A549 treated with AZD2906 at 1 μM for 4 hours (cell line): Measurements from ENCODE around the gene PBRM1. TPM values are rescaled to one million over a fixed set of nuclear protein-coding genes. Genes with fewer than 3 reads are reported as not detected.

Experiments
- total RNA-seq: library from RNA; stranded (reverse); fragments of 200-300 nt; extraction: Qiagen RNA extraction; gene quantifications from 5 replicates; pipeline ENCODE4 v1.2.3, GENCODE V29; 2022

PBRM1 gene
- total RNA-seq: 11.4 to 15.4 TPM (median 13.3 TPM) in 5 replicates

GRCh38 chr3:52685709-52686691 is at the start of gene PBRM1, which contains the start of gene GNL3:
Gene PBRM1, minus strand, starts transcription at chr3:52685913.
Gene GNL3, plus strand, starts transcription at chr3:52686032. Its CDS starts 61 bp downstream, at chr3:52686093.

GRCh38 chr3:52705688-52706686 is 20.3 kb upstream of the PBRM1 start, which contains the start of the genes GLT8D1 and SPCS1:
Gene GLT8D1, minus strand, starts transcription at chr3:52705791. Its CDS starts 5,331 bp downstream, at chr3:52700460.
Gene SPCS1, plus strand, starts transcription at chr3:52706106. Its CDS starts 141 bp downstream, at chr3:52706247.

DNA sequence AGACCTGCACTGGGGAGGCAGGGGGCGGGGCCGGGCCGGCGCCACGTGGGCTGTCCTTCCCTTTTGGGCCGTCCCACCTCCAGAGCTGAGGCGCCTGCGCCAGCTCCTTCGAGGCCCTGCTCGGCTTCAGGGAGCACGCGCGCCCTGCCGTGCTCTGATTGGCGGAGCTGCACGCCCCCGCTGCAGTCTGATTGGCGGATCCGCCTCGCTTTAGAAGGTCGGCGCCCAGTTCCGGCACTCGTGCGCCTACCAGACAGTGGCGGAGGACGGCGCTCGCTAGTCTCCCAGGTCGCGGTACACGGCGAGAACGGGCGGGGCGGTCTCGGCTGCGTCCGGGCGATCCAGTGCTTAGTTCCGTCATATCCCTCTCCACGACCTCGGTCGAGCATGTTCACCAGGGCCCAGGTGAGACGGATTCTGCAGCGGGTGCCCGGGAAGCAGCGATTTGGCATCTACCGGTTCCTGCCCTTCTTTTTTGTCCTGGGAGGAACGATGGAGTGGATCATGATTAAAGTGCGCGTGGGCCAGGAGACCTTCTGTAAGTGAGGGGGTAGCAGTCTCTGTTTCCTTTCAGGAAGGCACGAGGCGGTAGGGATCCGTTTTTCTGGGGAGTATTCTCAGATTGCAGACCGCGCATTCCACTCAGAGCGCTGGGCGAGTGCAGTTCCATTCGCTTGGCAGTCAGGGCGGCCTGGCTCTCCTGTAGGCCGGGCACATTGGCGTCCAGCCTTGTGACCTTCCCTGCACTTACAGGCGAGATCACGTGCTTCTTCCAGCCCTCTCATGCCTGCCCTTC is 149.1 kb downstream of the PBRM1 start, which contains the start of gene UQCC5:
TSS of gene UQCC5 (plus strand) at position 237 of the 796 bp plus-strand sequence. CDS start at position 388, 151 bp downstream.

DNA sequence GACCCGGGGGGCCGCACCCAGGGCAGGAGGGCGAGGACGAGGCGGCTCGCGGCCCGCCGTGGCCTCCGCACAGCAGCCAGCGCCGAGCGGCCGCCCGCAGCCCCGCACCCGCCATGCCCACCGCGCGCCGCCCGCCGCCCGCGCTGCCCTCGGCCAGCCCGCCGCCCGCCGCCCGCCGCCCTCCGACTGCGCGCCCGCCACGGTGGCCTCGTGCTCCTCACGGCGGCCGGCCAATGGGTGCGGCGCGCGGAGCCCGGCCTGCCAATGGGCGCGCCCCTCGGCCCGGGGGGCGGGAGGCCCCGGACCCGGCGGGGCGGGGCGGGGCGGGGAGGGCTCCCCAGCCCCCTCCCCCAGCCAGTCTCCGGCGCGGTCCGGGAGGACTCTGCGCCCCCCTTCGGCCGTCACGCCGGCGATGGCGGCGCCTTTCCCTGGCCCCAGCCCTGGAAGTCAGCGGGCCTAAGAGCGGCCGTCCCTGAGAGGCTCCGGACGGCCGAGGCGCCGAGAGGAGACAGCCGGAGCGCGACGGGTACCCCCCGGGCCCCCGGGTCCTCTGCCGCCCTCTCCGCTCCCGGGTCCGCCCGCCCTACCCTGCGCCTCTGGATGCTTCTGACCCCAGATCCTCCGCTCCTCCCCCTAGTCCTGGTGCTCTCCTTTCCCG is 152.0 kb downstream of the PBRM1 start, which contains the start of gene NT5DC2:
TSS of gene NT5DC2 (minus strand) at position 235 of the 658 bp plus-strand sequence. CDS start at position 115, 120 bp downstream.

Other genes starting within 250 kb of the PBRM1 start
- 0.06 to 0.21 TPM (median 0.07 TPM) in 5 replicates for gene SEMA3G, start 240.8 kb downstream of the PBRM1 start, total RNA-seq
- 0.86 to 1.4 TPM (median 1.1 TPM) in 5 replicates for gene TNNC1, start 231.9 kb downstream of the PBRM1 start, total RNA-seq
- 10.2 to 15.5 TPM (median 12.8 TPM) in 5 replicates for gene NISCH, start 230.3 kb downstream of the PBRM1 start, total RNA-seq
- 0.07 to 0.18 TPM (median 0.16 TPM) in 5 replicates for gene STAB1, start 190.6 kb downstream of the PBRM1 start, total RNA-seq
- gene NT5DC2, start 152.1 kb downstream of the PBRM1 start, total RNA-seq: 74.7 to 108 TPM (median 98.9 TPM) in 5 replicates
- 50.5 to 63.3 TPM (median 59.7 TPM) in 5 replicates for gene UQCC5, start 149.3 kb downstream of the PBRM1 start, total RNA-seq
- 79.2 to 147 TPM (median 84.1 TPM) in 5 replicates for gene GNL3, start 119 bp upstream of the PBRM1 start, total RNA-seq
- gene GLT8D1, start 19.9 kb upstream of the PBRM1 start, total RNA-seq: 34.6 to 39.9 TPM (median 37.3 TPM) in 5 replicates
- gene SPCS1, start 20.2 kb upstream of the PBRM1 start, total RNA-seq: 145 to 170 TPM (median 161 TPM) in 5 replicates
- 10.7 to 15.0 TPM (median 11.9 TPM) in 5 replicates for gene NEK4, start 85.0 kb upstream of the PBRM1 start, total RNA-seq
- not detected in 5 replicates for gene ITIH1, start 91.7 kb upstream of the PBRM1 start, total RNA-seq
- 0.14 to 0.29 TPM (median 0.16 TPM) in 5 replicates for gene ITIH3, start 108.9 kb upstream of the PBRM1 start, total RNA-seq
- 0.59 to 0.84 TPM (median 0.62 TPM) in 5 replicates for gene ITIH4, start 144.8 kb upstream of the PBRM1 start, total RNA-seq
- gene MUSTN1, start 149.1 kb upstream of the PBRM1 start, total RNA-seq: 0.21 TPM in 1 of 5 replicates, not detected in the others
- 6.0 to 8.4 TPM (median 7.2 TPM) in 5 replicates for gene STIMATE, start 211.6 kb upstream of the PBRM1 start, total RNA-seq